MV-4-11 (cell line): Measurements from ENCODE around the gene LRFN2.

Experiments used
- DNase-seq: peaks from one replicate; lab custom pipeline; 2025; lab: John Stamatoyannopoulos, UW

The LRFN2 gene

DNA sequence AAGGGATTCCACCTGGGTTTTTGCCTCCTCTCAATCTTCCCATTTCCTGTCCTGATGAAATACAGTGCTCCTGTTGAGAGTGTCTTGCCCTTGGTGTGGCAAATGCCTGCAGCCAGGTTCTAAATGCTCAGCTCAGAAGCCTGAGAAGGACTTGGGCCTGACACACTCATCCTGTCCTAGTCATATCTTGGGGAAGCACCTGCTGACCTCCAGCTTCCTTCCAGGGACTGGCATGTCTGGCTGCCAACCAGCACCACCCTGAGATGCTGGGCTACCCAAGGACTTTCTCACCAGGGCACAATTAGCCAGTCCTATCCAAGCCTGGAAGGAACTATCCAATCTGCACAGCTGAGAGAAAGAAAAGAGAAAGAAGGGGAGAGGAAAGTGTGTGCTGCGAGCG is 43.4 kb downstream of the LRFN2 start:
- no peak for DNase-seq

DNA sequence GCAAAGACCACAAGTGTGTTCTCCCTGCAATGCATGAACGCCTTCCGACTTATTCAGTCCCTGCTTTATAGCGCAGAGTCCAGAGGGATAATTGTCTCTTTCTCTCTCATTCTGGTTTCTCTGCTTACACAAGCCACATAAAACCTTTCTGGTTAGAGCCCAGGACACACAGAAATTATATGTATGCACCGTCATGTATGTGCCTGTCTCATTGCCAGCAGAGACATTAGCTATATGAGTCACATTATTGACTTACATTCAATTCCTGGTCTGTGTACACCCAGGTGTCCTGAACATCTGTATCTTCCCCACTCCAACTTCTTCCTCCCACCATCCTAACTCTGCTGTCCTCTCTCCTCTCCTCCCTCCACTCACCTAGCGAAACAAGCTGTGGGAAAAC is 44.0 kb downstream of the LRFN2 start:
- no peak for DNase-seq

- DNase-seq: no peak
Observed at GRCh38 chr6:40542175-40542764, 44.9 kb downstream of the LRFN2 start.

DNA sequence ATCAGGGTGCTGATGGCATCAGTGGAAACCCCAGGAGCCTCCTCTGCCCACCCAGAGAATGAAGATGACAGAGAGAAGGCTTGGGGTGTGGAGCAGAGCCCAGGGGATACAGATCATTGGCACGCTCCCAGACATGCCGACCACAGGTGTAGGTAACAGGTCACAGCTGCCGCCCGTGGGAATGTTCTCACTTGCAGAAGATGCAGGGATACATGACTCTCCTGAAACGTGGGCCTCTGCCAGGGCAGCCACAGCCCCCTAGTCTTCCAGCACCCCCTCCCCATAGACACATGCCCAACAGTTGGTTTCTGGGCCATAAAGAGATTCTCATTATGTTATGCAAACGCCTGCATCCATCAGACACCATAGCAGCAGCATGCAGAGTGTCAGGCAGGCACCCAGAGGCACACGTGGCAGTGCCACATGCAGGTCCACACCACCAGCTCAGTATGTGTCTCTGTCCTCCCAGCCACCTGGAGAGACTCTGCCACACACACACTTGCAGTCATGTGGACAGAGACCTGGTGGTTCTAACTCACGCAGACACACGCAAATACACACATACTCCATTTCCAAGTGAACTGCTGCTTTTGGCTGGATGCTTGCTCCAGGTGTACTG is 45.5 kb downstream of the LRFN2 start:
- DNase-seq: no peak

DNA sequence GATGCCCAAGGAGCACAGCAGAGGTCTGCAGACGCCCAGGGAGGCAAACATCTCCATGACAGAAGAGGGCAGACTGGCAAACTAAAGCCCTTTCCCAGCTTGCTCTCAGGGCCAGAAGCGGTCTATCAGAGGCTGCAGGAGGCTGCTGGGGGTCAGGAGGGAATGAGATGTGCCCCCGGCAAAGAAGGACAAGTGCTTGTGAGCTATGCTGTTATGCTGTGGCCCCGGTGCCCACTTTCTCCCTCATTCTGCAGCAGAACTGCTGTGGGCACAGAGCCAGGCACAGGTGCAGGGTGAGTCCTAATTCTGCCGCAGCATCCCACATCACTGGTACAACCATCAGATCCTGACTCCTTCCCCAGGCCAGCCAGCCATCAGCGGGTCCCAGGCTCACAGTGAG is 46.4 kb downstream of the LRFN2 start:
- DNase-seq: no peak

DNA sequence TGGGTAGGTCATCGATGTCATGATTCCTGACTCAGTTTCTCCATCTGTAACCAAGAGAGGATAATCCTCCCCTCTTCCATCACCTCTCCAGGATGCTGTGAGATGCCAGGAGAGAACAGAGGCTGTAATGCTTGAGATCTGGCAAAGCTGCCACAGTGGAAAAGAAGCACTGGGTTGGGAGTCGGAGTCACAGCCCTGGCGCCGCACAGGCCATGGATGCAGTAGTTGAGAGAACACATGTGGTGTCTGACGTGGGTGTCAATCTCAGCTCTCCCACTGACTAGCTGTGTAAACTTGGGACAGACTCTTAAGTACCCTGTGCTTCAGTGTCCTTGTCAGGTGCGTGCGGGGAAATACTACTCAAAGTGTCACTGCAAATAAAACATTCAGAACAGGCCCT is 47.3 kb downstream of the LRFN2 start:
- DNase-seq: no peak

GRCh38 chr6:40538556-40538955 is 48.6 kb downstream of the LRFN2 start:
- DNase-seq: no peak

- no peak for DNase-seq
Observed at GRCh38 chr6:40537446-40537845, 49.7 kb downstream of the LRFN2 start.

- DNase-seq: no peak
Observed at GRCh38 chr6:40536442-40536841, 50.7 kb downstream of the LRFN2 start.

- no peak for DNase-seq
Observed at GRCh38 chr6:40535819-40536380, 51.3 kb downstream of the LRFN2 start.

DNA sequence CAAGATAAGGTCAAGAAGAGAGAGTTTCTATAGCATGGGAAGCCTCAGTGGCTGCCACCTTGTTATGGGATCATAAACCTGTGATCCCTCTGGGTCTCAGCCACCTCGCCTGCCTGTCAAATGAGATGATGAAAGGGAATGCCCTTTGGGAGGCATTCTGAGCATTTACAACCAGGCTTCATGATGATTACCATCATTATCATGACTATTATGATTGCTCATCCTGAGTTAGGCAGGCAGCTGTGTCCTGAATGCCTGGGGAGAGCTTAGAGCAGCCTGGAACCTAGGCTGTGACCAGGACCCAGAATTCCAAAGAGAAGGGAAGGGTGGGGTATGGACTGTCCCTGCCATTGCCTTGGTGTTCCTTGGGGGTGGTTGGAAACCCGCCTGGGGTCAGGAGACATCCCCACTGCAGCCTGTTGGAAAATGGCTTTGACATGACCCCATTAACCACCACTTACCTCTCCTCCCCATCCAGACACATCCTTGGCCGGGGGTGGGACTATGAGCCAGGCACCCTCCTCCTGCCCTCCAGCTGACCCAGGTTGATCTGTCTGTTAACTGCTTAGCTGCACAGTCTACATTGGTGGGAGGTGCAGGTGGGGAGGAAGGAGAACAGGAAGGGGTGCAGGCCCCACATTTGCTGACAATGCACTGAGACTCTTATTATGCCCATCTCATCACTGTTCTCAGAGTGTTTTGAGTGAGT is 51.9 kb downstream of the LRFN2 start:
- DNase-seq: no peak

DNA sequence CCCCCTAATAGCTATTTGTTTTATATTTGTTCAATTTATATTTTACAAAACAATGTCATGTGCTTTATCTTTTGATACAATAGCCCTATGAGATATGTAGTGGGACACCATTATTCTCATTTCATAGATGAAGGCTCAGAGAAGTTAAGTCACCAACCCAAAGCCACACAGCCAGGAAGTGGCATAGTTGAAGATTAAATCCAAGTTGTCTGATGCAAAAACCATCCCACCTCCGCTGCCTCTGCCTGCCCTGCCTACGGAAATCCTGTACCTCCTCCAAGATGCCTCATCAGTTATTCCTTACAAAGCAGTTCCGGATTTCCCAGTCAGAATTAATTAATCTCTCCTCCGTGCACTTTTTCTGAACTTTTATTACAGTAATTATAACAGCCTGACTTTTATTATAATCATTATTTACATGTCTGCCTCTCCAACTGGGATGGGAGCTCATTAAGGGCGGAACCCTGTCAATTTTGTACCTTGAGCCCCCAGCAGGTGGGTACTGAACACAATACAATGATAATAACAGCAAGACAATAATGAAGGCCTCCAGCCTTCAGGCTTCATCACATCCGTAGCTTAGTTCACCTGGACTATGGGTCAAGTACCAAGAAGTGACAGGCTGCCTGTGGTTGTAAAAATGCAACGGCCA is 54.7 kb downstream of the LRFN2 start:
- DNase-seq: no peak

DNA sequence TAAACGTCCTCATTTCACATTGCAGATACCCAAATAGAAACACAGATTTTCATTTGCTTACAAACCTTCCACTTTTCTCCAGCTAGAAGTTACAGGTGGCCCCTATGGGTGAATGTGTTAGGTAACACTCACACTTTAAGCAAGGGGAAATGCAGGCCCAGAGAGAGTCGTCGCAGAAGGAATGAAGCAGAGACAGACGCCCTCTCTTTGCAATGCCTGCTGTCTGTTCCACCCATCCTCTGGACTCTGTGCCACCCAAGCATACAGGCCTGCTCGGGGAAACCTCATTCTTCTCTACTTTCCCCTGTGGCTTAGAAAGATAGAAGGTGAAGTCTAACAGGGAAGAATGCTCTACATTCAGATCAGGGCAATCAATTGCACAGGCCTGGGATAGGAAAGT is 57.2 kb downstream of the LRFN2 start:
- DNase-seq: no peak

DNA sequence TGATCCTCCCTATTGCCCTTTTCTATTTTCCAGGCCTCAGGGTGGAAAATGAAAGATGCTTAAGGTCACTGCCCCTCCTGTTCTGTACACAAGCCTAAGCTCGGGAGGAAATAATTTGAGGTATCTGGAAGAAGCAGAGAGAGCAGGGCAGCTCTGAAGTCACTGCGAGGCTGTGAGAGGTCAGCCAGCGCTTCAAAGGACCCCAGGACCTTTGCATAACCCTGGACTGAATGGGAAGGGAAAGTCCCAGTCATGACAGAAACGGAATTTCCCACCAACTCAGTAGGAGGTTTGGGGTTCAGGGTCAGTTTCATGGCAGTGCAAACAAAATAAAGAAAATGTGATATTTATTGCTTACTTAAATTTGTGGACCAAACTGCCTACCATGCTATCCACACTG is 58.1 kb downstream of the LRFN2 start:
- no peak for DNase-seq

DNA sequence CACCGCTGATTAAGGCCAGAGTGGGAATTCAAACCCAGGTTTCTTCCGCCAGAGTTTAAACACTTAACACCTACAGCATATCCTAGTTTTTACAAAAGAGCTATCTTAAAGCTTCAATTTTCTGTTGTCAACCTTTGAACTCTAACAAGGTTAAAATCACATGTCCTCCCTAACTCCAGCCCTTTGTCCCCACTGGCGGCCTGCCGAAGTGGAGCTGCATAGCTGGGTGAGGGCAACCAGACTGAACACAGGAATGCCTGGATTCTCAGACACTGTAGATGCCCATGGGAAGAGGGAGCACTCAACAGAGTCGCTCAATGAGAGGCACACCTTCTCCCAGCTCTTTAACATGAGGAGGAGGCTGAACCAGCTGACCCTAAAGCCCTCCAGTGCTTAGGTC is 59.1 kb downstream of the LRFN2 start:
- DNase-seq: no peak

DNA sequence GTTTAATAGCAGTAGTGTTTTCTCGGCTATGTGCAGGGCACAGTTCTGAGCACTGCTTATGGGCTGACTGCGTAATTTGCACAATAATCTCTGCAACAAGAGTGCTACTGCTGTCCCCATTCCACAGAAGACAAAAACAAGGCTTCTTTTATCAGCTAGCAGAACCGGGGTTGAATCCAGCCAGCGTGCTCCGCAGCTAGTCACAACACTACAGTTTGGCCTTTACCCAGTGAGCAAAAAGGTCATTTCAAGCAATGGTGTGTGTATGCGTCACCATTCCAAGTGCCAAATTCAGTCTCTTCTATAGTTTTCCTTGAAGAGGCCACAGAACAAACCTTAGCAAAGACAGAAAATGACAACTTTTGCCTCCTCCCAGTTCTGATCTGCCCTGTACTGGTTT is 61.1 kb downstream of the LRFN2 start:
- DNase-seq: no peak

- DNase-seq: no peak
Observed at GRCh38 chr6:40524797-40525585, 62.2 kb downstream of the LRFN2 start.

- DNase-seq: no peak
Observed at GRCh38 chr6:40523505-40524172, 63.5 kb downstream of the LRFN2 start.

DNA sequence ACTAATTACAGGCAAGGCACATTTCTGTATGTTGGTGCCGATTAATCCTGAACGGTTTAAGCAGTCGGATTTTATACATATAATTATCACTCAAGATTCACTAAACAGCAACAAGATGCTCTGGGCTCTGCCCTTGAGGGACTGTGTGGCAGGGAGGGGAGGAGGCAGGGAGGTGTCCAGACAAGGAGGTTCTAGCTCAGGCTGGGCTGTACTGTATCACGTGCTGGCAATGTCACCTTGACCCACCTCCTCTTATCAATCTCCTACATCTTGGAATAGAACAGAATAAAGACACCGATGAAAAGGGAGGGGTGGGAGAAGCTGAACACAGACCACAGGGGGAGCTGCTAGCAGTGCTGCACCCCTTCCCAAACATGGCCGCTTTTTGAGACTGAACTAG is 65.7 kb downstream of the LRFN2 start:
- DNase-seq: no peak

- DNase-seq: no peak
Observed at GRCh38 chr6:40520678-40521077, 66.5 kb downstream of the LRFN2 start.

- no peak for DNase-seq
Observed at GRCh38 chr6:40520084-40520483, 67.1 kb downstream of the LRFN2 start.
